H1 (cell line): Measurements from ENCODE around the gene CAPN11. TPM values are rescaled to one million over a fixed set of nuclear protein-coding genes. Genes with fewer than 3 reads are reported as not detected.
A peak's percentile ranks its signal among the peaks of the same experiment; 100 is the strongest.

Source experiments
- CTCF ChIA-PET: fragments of 300-600 bp; sonication (Branson Sonifier 250); formaldehyde crosslinking; loops from one replicate; lab custom pipeline; 2021; ENCODE audit not compliant: partially characterized antibody; lab: Charles Lee
- POLR2A ChIA-PET: fragments of 300-600 bp; sonication (Branson Sonifier 250); formaldehyde crosslinking; loops from one replicate; lab custom pipeline; 2021; ENCODE audit warnings: inconsistent platforms; ENCODE audit not compliant: partially characterized antibody; lab: Charles Lee
- DNase-seq, 2 experiments: peaks; one replicate each; pipeline versions ENCODE4 v3.0.0 to v3.0.0-alpha.2; 2010 to 2022; ENCODE audit warnings: low spot score in 2 of 2, low read depth in 1 of 2, mixed read lengths in 1 of 2
- FAIRE-seq: peaks from 2 replicates; lab custom pipeline; 2011; peaks lifted over from hg19 to GRCh38; lab: Jason Lieb, UNC
- H2AFZ ChIP-seq: 2 replicates; pipeline ENCODE4 v1.8.1; 2012; ENCODE audit warnings: low read length, inconsistent platforms
- H2AK5ac ChIP-seq: 2 replicates; pipeline ENCODE4 v1.6.1; 2013; ENCODE audit warnings: low read depth, low read length
- H2BK120ac ChIP-seq: replicated peaks from 2 replicates; pipeline ENCODE3; 2013; ENCODE audit warnings: low read depth, low read length, inconsistent platforms
- H2BK12ac ChIP-seq: 2 replicates; pipeline ENCODE4 v1.6.1; 2013; ENCODE audit warnings: low read depth, low read length
- H2BK15ac ChIP-seq: 2 replicates; pipeline ENCODE4 v1.6.1; 2013; ENCODE audit warnings: low read length
- H2BK20ac ChIP-seq: 2 replicates; pipeline ENCODE4 v1.6.1; 2013; ENCODE audit warnings: low read length
- H2BK5ac ChIP-seq: 2 replicates; pipeline ENCODE4 v1.6.1; 2013; ENCODE audit warnings: low read depth, low read length
- H3K14ac ChIP-seq: 2 replicates; pipeline ENCODE4 v1.6.1; 2013; ENCODE audit warnings: inconsistent platforms; ENCODE audit not compliant: insufficient read length
- H3K18ac ChIP-seq: 2 replicates; pipeline ENCODE4 v1.6.1; 2013; ENCODE audit warnings: low read length; ENCODE audit errors: extremely low read depth
- H3K23ac ChIP-seq: 2 replicates; pipeline ENCODE4 v1.6.1; 2013; ENCODE audit warnings: inconsistent platforms; ENCODE audit not compliant: insufficient read length
- H3K23me2 ChIP-seq: 2 replicates; pipeline ENCODE4 v1.6.1; 2013; ENCODE audit warnings: low read depth, low read length
- H3K27ac ChIP-seq: 2 replicates; pipeline ENCODE4 v1.6.1; 2011; ENCODE audit warnings: low read depth, low read length, inconsistent platforms
- H3K27me3 ChIP-seq, 4 experiments: replicated peaks in 1 of 4; 1 replicate in 1 of 4; 2 replicates in 3 of 4; pipeline versions ENCODE4 v1.6.1 to v1.8.1; 2011 to 2013; ENCODE audit warnings: low read length in 3 of 4, mild to moderate bottlenecking in 3 of 4, inconsistent platforms in 2 of 4, mixed read lengths in 2 of 4, moderate library complexity in 1 of 4; ENCODE audit not compliant: control insufficient read depth in 3 of 4, insufficient read depth in 3 of 4; ENCODE audit errors: extremely low read depth in 1 of 4
- H3K36me3 ChIP-seq, 4 experiments: 2 replicates each; pipeline versions ENCODE4 v1.6.1 to v1.8.1; 2011 to 2013; ENCODE audit warnings: mild to moderate bottlenecking in 4 of 4, low read length in 3 of 4, moderate library complexity in 2 of 4, control low read depth in 1 of 4, inconsistent platforms in 1 of 4; ENCODE audit not compliant: insufficient read depth in 4 of 4, control insufficient read depth in 2 of 4
- H3K4ac ChIP-seq: replicated peaks from 2 replicates; pipeline ENCODE3; 2013; ENCODE audit warnings: low read length, low read depth, mixed read lengths, inconsistent platforms; ENCODE audit not compliant: insufficient read length
- H3K4me1 ChIP-seq, 4 experiments: replicated peaks in 1 of 4; 1 replicate in 1 of 4; 2 replicates in 3 of 4; pipeline versions ENCODE4 v1.6.1 to v1.8.1; 2011 to 2013; ENCODE audit warnings: low read length in 3 of 4, inconsistent platforms in 2 of 4, mixed read lengths in 1 of 4; ENCODE audit not compliant: insufficient read depth in 4 of 4, control insufficient read depth in 3 of 4
- H3K4me2 ChIP-seq, 2 experiments: 2 replicates each; pipeline versions ENCODE4 v1.6.1 to v1.8.1; 2011 to 2013; ENCODE audit warnings: low read depth in 2 of 2, low read length in 2 of 2, control low read depth in 1 of 2, inconsistent platforms in 1 of 2, mild to moderate bottlenecking in 1 of 2; ENCODE audit not compliant: insufficient read depth in 1 of 2
- H3K4me3 ChIP-seq, 4 experiments: fragments of 200-600, 300-600 bp in 1 of 4; sonication (generic), shearing (Covaris generic), sonication (Bioruptor Twin) in 1 of 4; 2 replicates each; pipeline versions ENCODE4 v1.5.1 to v1.8.1; 2011 to 2016; ENCODE audit warnings: low read length in 4 of 4, low read depth in 3 of 4, control low read depth in 2 of 4, inconsistent platforms in 2 of 4, mild to moderate bottlenecking in 2 of 4, mixed read lengths in 1 of 4, moderate library complexity in 1 of 4; ENCODE audit not compliant: insufficient read depth in 2 of 4; ENCODE audit errors: extremely low read depth in 1 of 4
- H3K56ac ChIP-seq: replicated peaks from 2 replicates; pipeline ENCODE3; 2013; ENCODE audit warnings: low read depth, mild to moderate bottlenecking, mixed read lengths, low read length, inconsistent platforms; ENCODE audit not compliant: insufficient read length
- H3K79me1 ChIP-seq: 2 replicates; pipeline ENCODE4 v1.6.1; 2013; ENCODE audit warnings: low read depth, low read length, control low read depth
- H3K79me2 ChIP-seq, 2 experiments: 2 replicates each; pipeline versions ENCODE4 v1.6.1 to v1.8.1; 2012 to 2013; ENCODE audit warnings: low read length in 2 of 2, mild to moderate bottlenecking in 2 of 2, inconsistent platforms in 1 of 2; ENCODE audit not compliant: insufficient read depth in 2 of 2, control insufficient read depth in 1 of 2
- H3K9ac ChIP-seq, 4 experiments: replicated peaks in 1 of 4; 1 replicate in 1 of 4; 2 replicates in 3 of 4; pipeline versions ENCODE4 v1.6.1 to v1.8.1; 2011 to 2013; ENCODE audit warnings: low read depth in 3 of 4, low read length in 3 of 4, control low read depth in 2 of 4, mild to moderate bottlenecking in 2 of 4, moderate library complexity in 2 of 4, inconsistent platforms in 1 of 4; ENCODE audit errors: extremely low read depth in 1 of 4
- H3K9me3 ChIP-seq, 2 experiments: 2 replicates each; pipeline versions ENCODE4 v1.6.1 to v1.8.1; 2012 to 2013; ENCODE audit warnings: mild to moderate bottlenecking in 2 of 2, moderate library complexity in 2 of 2, control low read depth in 1 of 2, inconsistent platforms in 1 of 2, low read depth in 1 of 2, low read length in 1 of 2, mixed read lengths in 1 of 2; ENCODE audit not compliant: insufficient read depth in 2 of 2
- H4K20me1 ChIP-seq, 2 experiments: replicated peaks in 1 of 2; 2 replicates each; pipeline versions ENCODE3 to v1.8.1; 2011 to 2013; ENCODE audit warnings: inconsistent platforms in 2 of 2, low read length in 2 of 2, mild to moderate bottlenecking in 1 of 2; ENCODE audit not compliant: insufficient read depth in 2 of 2, control insufficient read depth in 1 of 2
- H4K5ac ChIP-seq: 2 replicates; pipeline ENCODE4 v1.6.1; 2013; ENCODE audit warnings: low read length, low read depth, mixed read lengths, inconsistent platforms; ENCODE audit not compliant: insufficient read length
- H4K8ac ChIP-seq: 2 replicates; pipeline ENCODE4 v1.8.0; 2013; ENCODE audit warnings: mild to moderate bottlenecking, moderate library complexity, low read length, inconsistent platforms; ENCODE audit not compliant: insufficient read depth; ENCODE audit errors: extremely low read depth
- H4K91ac ChIP-seq: replicated peaks from 2 replicates; pipeline ENCODE3; 2013; ENCODE audit warnings: low read length, mixed read lengths, inconsistent platforms; ENCODE audit not compliant: insufficient read length
- ATF2 ChIP-seq: IDR thresholded peaks from 2 replicates; pipeline ENCODE4 v1.6.1; 2012; ENCODE audit warnings: low read length, inconsistent platforms
- CEBPB ChIP-seq: IDR thresholded peaks from 2 replicates; pipeline ENCODE4 v1.6.1; 2012; ENCODE audit warnings: low read depth, low read length
- JUND ChIP-seq: IDR thresholded peaks from 2 replicates; pipeline ENCODE4 v1.6.1; 2011; ENCODE audit warnings: mild to moderate bottlenecking, improper control_type of control experiment, low read length
- MAFK ChIP-seq: IDR thresholded peaks from 2 replicates; pipeline ENCODE4 v1.6.1; 2012; ENCODE audit warnings: low read depth, mild to moderate bottlenecking, improper control_type of control experiment, low read length
- NRF1 ChIP-seq: IDR thresholded peaks from 2 replicates; pipeline ENCODE4 v1.6.1; 2011; ENCODE audit warnings: mild to moderate bottlenecking, low read depth, low read length, improper control_type of control experiment
- SRF ChIP-seq: IDR thresholded peaks from 2 replicates; pipeline ENCODE4 v1.6.1; 2011; ENCODE audit warnings: mild to moderate bottlenecking, low read depth, low read length, moderate library complexity
- WGBS, 2 experiments: shearing (Covaris generic) in 1 of 2; methylation state at CpG; one replicate each; pipeline versions ENCODE4 v1.1.6 to v1.1.7; 2013 to 2015; ENCODE audit warnings: low lambda C conversion rate in 2 of 2, mixed read lengths in 2 of 2, inconsistent platforms in 1 of 2, low coverage in 1 of 2, missing lambda C conversion rate in 1 of 2; ENCODE audit not compliant: insufficient replicate concordance in 2 of 2, insufficient coverage in 1 of 2, insufficient read length in 1 of 2; ENCODE audit errors: extremely low coverage in 1 of 2, missing lambda C conversion rate in 1 of 2; 5-methylcytosine and 5-hydroxymethylcytosine counted together
- long read RNA-seq, 2 experiments: library from RNA in 1 of 2; library from capped mRNA in 1 of 2; stranded (forward); transcript quantifications; one replicate each; pipeline ENCODE4 v2.0.0, GENCODE V29; 2021; ENCODE audit warnings: inconsistent platforms in 1 of 2
- polyA minus RNA-seq, 3 experiments: library from RNA; depleted of rRNA, polyadenylated mRNA; stranded (reverse); fragments of >200 nt; gene quantifications; 1 replicate in 2 of 3; 2 replicates in 1 of 3; pipeline ENCODE4 v1.2.3, GENCODE V29; 2011
- polyA plus RNA-seq, 7 experiments: library from polyadenylated mRNA; depleted of rRNA in 3 of 7; stranded (reverse) in 5 of 7; unstranded in 2 of 7; fragments of >200 nt in 5 of 7; fragments of 200-250 nt in 2 of 7; gene quantifications; 1 replicate in 5 of 7; 2 replicates in 1 of 7; 4 replicates in 1 of 7; pipeline versions ENCODE4 v1.2.1 to v1.2.3, GENCODE V29; 2011 to 2013; ENCODE audit warnings: missing spikeins in 2 of 7, mixed read lengths in 2 of 7
- total RNA-seq: library from RNA; stranded (reverse); fragmentation: NEBNext Ultra II Directional; extraction: Animal tissue kit (Norgen Biotek cat#: 25700); gene quantifications from 2 replicates; pipeline ENCODE4 v1.2.1, GENCODE V29; 2021

The CAPN11 gene
- total RNA-seq (0.97 and 1.2 TPM in 2 replicates), polyA plus RNA-seq (2011; rRNA removed) (0.95 and 1.8 TPM in 2 replicates), polyA minus RNA-seq (2011; rRNA and poly(A)+ RNA removed) (1.0 and 1.2 TPM in 2 replicates)
- polyA plus RNA-seq (2011; cell fraction: cytosol; rRNA removed), result 1.4 TPM
- polyA plus RNA-seq (2011; cell fraction: nucleus; rRNA removed), result 7.7 TPM
- polyA plus RNA-seq (2012, experiment 1 of 2), result 1.0 to 1.9 TPM (median 1.2 TPM) in 4 replicates
- 0.92 TPM for polyA plus RNA-seq (2012, experiment 2 of 2)
- polyA plus RNA-seq (2013, experiment 1 of 2), result 1.2 TPM
- polyA plus RNA-seq (2013, experiment 2 of 2), result 0.99 TPM
- 1.2 TPM for polyA minus RNA-seq (2011; cell fraction: cytosol; rRNA and poly(A)+ RNA removed)
- polyA minus RNA-seq (2011; cell fraction: nucleus; rRNA and poly(A)+ RNA removed), result 1.3 TPM
- long read RNA-seq, experiment 1, partial matches to known transcripts, result 1 of 2 reads
- long read RNA-seq, experiment 1, other reads (novel, unspliced or antisense), result 1 of 2 reads
- long read RNA-seq, experiment 2, result 0 reads

- no peak for FAIRE-seq
Measured at GRCh38 chr6:44158770-44159228, at the start of gene CAPN11. Gene CAPN11 (plus strand): TSS chr6:44158820. CDS start chr6:44158849, 29 bp downstream.

More at GRCh38 chr6:44158770-44159228, at the start of gene CAPN11:
- peak within 1 kb of the TSS; percentile 53; the same call in 1 of the 2 replicates for H2BK15ac ChIP-seq
- peak within 1 kb of the TSS; percentile 62; the same call in 1 of the 2 replicates for H2BK12ac ChIP-seq
- H2AFZ ChIP-seq, result no peak within 1 kb of the TSS
- no peaks in the 10 kb centered on the region for H3K79me1 ChIP-seq
- H4K20me1 ChIP-seq, result no peaks in the 10 kb centered on the region
- 0 out of 2 replicates have a peak within 1 kb of the TSS, but pooled peaks have one; percentile 23 for H2BK5ac ChIP-seq
- TF ChIP-seq SRF (no peak), JUND (no peak), ATF2 (no peak), NRF1 (no peak), CEBPB (no peak), MAFK (no peak)
- TF ChIP-seq, all 59 proteins: peak for 0
- POLR2A ChIA-PET, result interaction anchor here (0.8 to 8.5 kb wide), 4 partner anchors 49 to 98 kb away, joined by 3 to 55 read pairs (median 4); partner anchors contain the start of gene HSP90AB1
- no peak within 1 kb of the TSS for H3K56ac ChIP-seq
- no peak within 1 kb of the TSS for H3K14ac ChIP-seq
- CTCF ChIA-PET, result interaction anchor here (0.8 to 7.5 kb wide), 8 partner anchors 14 to 174 kb away, joined by 3 to 39 read pairs (median 4); no protein-coding TSS in a partner anchor
- no peak for DNase-seq
- no peak within 1 kb of the TSS for H3K4me2 ChIP-seq
- H3K9me3 ChIP-seq, result no peaks in the 10 kb centered on the region
- H3K4me1 ChIP-seq, result peaks cover 0 to 12% (median 4%) of the 10 kb centered on the region in 4 experiments; a peak in 4 of 7 replicates
- 80% methylated on average over 5 of the region's 5 CpGs; no CpG with 5 or more reads in 1 of the 2 experiments for WGBS, 2 experiments
- no peaks in the 10 kb centered on the region for H3K27me3 ChIP-seq
- H2BK20ac ChIP-seq, result 0 out of 2 replicates have a peak within 1 kb of the TSS, but pooled peaks have one; percentile 66
- no peak within 1 kb of the TSS for H3K18ac ChIP-seq
- H3K36me3 ChIP-seq, result peaks cover 0 to 1% (median 0%) of the 10 kb centered on the region in 4 experiments; a peak in 1 of 8 replicates
- H3K79me2 ChIP-seq, result no peaks in the 10 kb centered on the region
- H2AK5ac ChIP-seq, result no peak within 1 kb of the TSS
- H3K27ac ChIP-seq, result no peak within 1 kb of the TSS
- H4K8ac ChIP-seq, result no peak within 1 kb of the TSS
- no peak within 1 kb of the TSS for H2BK120ac ChIP-seq
- no peak within 1 kb of the TSS for H3K23ac ChIP-seq
- H3K4me3 ChIP-seq, result no peak within 1 kb of the TSS
- no peak within 1 kb of the TSS for H3K9ac ChIP-seq
- no peak within 1 kb of the TSS for H4K5ac ChIP-seq
- no peak within 1 kb of the TSS for H4K91ac ChIP-seq
- no peak within 1 kb of the TSS for H3K4ac ChIP-seq
- no peaks in the 10 kb centered on the region for H3K23me2 ChIP-seq
